ENCODE data around the gene PDIA2. TPM values are rescaled to one million over a fixed set of nuclear protein-coding genes. Genes with fewer than 3 reads are reported as not detected.
"Not testable (repeated sequence)": the region's sequence is repeated elsewhere in the genome, so short reads cannot be mapped to it uniquely, and the experiment has no call there.

The PDIA2 gene
- total RNA-seq, 1 donor from 2014 or later: 1.8 TPM

DNA sequence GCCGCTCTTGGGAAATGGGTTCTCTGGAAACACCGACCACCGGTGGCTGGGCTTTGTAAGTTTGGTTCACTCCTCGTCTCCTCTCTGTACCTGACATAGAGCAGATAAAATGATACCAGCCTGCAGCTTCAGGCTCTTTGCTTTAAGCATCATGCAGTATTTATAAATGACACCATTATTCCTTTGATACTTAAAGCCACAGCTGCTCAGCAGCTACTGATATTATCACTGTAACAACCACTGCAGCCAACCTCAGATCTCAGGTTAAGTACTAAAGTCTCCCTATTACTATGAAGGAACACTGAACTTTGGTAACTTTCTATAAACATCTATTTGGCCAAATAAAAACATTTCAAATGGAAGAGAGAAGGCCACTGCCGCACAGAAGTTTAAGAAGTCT lies 34.6 kb downstream of the PDIA2 start:
- intact Hi-C loops (cut with DNase I): no loop called here
- DNase-seq: no peak
- ATAC-seq (ENCODE audit: poor library complexity): no peak

- intact Hi-C loops (cut with DNase I): no loop called here
- no peak for DNase-seq
- no peak for ATAC-seq (ENCODE audit: poor library complexity)
Measured at GRCh38 chr16:318628-319027, 35.7 kb downstream of the PDIA2 start.

- no peak for DNase-seq
- ATAC-seq (ENCODE audit: poor library complexity): no peak
- intact Hi-C loops (cut with DNase I): no loop called here
Measured at GRCh38 chr16:320206-320605, 37.2 kb downstream of the PDIA2 start.

- intact Hi-C loops (cut with DNase I): no loop called here
- DNase-seq (no peak), ATAC-seq (ENCODE audit: poor library complexity) (no peak)
Measured at GRCh38 chr16:321532-321931, 38.6 kb downstream of the PDIA2 start.

GRCh38 chr16:322476-323143 lies 39.6 kb downstream of the PDIA2 start:
- intact Hi-C loops (cut with DNase I): no loop called here

DNA sequence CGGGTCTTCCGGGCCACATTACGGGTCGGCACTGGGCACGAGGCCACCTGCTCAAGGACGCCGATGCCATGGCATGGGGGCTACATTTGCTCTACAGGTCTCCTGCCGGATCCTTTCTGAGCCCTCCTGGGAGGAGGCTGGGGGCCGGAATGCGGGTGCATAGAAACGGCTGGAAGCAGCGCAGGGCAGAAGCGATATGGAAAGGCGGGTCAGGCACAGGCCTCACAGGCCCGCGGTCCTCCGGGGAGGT lies 41.2 kb downstream of the PDIA2 start:
- intact Hi-C loops (cut with DNase I): no loop called here
- ATAC-seq (ENCODE audit: poor library complexity): no peak

More at GRCh38 chr16:322476-323143, 39.6 kb downstream of the PDIA2 start:
- ATAC-seq (ENCODE audit: poor library complexity): no peak
- DNase-seq: no peak

DNA sequence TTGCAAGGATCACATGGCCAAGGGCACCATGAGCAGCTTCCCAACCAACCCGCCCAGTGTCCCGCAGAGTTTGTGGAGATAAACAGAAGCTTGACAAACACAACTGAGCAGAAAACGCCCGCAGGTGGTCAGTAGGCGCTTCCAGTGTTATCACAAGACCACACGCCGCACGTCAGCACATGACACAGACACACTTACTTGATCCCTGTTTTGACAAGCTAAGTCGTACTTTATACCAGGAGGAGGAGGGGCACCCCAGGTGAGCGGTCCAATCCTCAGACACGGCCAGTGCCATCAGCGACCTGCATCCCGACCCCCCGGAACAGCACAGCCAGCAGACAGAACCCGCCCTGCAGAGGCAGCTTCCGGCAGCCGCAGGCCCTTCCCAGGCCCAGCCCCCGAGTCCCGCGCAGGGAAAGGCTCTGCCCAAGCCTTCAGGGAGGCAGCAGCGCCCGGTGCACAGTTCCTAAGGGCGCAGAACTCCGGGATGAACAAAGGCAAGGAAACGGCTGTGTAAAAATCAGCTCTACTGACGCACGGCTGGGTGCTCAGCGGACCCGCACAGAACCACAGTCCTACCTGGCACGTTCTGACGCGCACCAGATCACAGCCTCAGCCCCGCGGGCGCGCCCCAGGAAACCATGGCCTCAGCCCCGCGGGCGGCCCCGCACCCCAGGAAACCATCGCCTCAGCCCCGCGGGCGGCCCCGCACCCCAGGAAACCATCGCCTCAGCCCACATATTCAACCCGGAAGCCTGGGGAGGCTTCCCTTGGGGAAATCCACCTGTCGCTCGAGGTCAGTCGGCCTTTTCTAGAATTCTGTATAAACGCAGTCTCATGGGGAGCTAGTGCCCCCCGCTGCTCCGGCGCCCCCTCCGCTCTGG lies 41.7 kb downstream of the PDIA2 start:
- peak; percentile 10 for ATAC-seq (ENCODE audit: poor library complexity)
- DNase-seq: peak; percentile 53
- intact Hi-C loops (cut with DNase I): no loop called here

More for the DNA sequence above, 41.2 kb downstream of the PDIA2 start:
- DNase-seq: no peak

DNA sequence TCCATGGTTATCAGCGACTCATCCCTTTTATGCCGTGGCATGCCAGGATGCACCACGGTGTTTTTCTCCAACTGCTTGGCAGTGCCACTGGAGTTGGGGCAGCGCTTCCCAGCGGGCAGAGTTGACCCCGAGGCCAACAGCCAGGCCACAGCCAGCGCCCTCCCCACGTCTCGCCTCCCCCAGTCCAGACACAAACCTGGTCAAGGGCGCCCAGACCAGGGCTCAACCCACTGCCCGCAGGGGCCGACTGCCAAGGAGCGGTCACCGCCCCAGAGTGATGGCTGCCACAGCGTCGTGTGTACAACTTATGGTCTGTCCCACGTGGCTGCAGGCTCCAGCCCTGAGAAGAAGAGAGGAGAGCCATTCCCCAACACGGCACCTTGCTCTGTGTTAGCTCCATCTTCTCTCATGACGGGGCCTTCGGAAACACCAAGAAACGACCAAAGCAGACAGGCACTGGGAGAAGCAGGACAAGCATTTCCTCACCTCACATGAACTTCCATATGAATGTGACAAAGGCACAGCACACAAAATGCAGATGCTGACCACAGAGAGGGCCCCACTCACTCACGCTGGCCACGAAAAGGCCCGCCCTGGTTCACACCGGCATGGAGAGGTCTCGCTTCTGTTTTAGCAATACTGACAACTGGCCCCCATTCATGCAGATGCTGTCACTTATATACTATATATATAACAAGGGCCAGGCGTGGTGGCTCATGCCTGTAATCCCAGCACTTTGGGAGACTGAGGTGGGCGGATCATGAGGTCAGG lies 42.6 kb downstream of the PDIA2 start:
- no peak for ATAC-seq (ENCODE audit: poor library complexity)
- intact Hi-C loops (cut with DNase I): no loop called here
- no peak for DNase-seq

GRCh38 chr16:330741-331140 lies 47.8 kb downstream of the PDIA2 start:
- DNase-seq: no peak
- intact Hi-C loops (cut with DNase I): no loop called here

DNA sequence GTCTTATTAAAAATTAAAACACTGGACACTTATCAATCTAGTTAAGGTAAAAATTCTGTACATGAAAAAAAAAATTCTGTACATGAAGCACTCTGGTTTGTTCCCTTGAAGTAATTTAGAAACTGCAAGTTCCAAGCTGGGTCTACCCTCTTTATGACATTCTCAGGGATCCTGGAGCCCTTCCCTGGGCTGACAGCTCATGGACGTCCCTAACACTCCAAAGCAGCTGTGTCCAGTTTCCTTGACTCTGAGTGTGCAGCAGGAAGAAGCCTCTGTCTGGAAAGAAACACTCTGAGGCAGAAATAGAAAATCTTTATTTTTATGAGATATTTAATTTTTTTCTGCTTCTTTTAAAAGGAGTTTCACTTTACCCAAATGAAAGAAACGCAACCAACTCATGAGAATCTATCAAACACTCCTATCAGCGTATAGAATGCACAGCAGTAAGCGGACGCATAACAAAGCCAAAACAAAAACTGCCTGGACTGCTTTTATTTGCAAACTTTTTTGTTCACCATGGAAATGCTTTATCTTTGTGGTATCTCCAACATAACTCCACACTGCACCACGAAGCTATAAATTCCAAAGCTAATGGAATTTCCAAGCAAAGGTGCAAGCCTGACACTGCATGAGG lies 48.3 kb downstream of the PDIA2 start:
- intact Hi-C loops (cut with DNase I): not testable (repeated sequence)

More at GRCh38 chr16:330741-331140, 47.8 kb downstream of the PDIA2 start:
- no peak for ATAC-seq (ENCODE audit: poor library complexity)

GRCh38 chr16:333406-334094 lies 50.6 kb downstream of the PDIA2 start:
- no peak for DNase-seq
- no peak for ATAC-seq (ENCODE audit: poor library complexity)
- intact Hi-C loops (cut with DNase I): no loop called here

More for the DNA sequence above, 48.3 kb downstream of the PDIA2 start:
- not testable (repeated sequence) for ATAC-seq (ENCODE audit: poor library complexity); DNase-seq

GRCh38 chr16:334164-334832 lies 51.3 kb downstream of the PDIA2 start:
- intact Hi-C loops (cut with DNase I); ATAC-seq (ENCODE audit: poor library complexity); DNase-seq: not testable (repeated sequence)

GRCh38 chr16:334861-335632 lies 52.1 kb downstream of the PDIA2 start:
- DNase-seq; intact Hi-C loops (cut with DNase I): not testable (repeated sequence)

GRCh38 chr16:336269-336668 lies 53.3 kb downstream of the PDIA2 start:
- no peak for DNase-seq
- ATAC-seq (ENCODE audit: poor library complexity): no peak
- intact Hi-C loops (cut with DNase I): no loop called here

More at GRCh38 chr16:334861-335632, 52.1 kb downstream of the PDIA2 start:
- ATAC-seq (ENCODE audit: poor library complexity): not testable (repeated sequence)
